NCI-H2227 treated with DMSO at 0.1 percent for 48 hours (cell line): ENCODE results near the gene POLR1F.

Source experiments
- DNase-seq: peaks from one replicate; lab custom pipeline; 2025; lab: John Stamatoyannopoulos, UW

POLR1F gene

DNA sequence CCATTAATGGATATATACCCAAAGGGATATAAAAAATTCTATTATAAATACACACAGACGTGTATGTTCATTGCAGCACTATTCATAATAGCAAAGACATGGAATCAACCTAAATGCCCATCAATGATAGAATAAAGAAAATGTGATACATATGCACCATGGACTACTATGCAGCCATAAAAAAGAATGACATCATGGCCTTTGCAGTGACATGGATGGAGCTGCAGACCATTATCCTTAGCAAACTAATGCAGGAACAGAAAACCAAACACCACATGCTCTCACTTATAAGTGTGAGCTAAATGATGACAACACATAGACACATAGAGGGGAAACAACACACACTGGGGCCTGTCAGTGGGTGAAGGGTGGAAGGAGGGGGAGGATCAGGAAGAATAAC is 33.0 kb downstream of the POLR1F start:
- DNase-seq, result no peak

DNA sequence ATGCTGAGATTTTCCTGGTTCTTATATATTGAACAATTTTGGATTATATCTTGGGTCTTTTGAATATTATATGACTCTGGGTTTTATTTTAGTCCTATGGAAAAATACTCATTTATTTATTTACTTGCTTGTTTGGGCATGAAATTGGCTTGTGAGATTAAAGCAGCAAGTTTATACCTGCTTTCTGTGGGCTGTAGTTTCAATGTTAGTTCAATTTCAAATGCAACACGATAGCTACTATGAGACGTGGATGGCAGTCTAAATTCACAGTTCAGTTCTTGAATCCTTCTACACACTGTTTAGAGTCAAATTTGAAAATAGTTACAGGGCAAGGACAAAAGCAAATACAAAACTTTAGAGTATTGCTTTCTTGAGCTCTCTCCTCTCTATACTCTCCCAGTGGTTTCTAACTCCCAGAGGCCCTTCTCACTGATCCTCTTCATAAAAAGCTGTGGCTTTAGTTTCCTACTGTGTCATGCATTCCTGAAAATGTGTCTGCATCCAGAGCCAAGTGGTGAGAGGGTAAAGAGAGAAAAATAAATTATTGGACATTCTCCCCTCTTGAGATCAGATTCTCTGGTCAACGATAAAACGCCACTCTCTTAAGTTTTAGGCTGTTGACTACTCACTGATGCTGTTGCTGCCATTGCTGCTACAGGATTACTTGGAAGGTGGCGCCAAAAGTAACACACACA is 34.4 kb downstream of the POLR1F start:
- DNase-seq, result no peak

DNA sequence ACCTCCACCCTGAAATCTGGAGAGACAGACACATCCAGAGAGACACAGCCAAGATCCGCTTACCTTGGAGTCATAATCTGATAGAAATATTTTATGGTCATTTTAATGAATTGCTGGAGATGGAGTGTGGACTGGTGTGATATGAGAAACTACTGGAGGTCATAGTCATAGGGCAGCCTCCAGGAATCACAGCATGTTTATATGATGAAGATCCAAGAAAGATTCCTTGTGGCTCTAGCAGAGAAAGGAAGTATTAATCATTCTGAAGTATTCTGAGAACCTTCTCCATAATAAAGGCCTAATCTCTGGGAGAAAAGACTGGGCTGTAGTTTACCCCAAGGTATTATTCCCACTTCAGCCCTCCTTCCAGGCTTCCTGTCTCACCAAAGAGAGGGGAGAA is 38.0 kb downstream of the POLR1F start:
- no peak for DNase-seq

DNA sequence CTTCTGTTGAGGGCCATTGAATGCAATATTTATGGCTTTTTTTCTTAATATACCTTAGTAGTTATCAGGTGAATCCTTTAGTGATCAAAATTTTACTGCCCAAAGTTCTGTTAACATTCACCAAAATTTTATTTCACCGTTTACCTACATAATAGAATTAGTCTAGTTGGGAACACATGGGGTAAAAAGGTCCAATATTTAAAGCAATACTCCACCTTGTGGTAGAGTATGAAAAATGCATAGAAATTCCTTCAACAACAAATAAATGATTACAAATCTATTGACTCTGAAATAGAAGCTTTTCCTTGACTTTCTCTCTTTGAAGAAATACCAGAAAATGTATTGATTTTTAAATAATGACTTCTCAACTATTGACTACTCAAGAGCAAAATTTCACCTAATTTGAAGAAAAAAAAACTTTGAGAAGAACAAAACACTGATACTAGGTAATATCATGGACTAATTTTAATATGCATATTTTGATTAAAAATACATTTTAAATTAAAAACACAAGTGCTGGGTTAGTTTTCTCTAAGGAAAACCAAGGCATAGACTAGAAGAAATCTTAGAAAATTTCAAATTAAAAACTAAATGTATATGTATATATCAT is 43.3 kb downstream of the POLR1F start:
- peak; percentile 9 for DNase-seq

DNA sequence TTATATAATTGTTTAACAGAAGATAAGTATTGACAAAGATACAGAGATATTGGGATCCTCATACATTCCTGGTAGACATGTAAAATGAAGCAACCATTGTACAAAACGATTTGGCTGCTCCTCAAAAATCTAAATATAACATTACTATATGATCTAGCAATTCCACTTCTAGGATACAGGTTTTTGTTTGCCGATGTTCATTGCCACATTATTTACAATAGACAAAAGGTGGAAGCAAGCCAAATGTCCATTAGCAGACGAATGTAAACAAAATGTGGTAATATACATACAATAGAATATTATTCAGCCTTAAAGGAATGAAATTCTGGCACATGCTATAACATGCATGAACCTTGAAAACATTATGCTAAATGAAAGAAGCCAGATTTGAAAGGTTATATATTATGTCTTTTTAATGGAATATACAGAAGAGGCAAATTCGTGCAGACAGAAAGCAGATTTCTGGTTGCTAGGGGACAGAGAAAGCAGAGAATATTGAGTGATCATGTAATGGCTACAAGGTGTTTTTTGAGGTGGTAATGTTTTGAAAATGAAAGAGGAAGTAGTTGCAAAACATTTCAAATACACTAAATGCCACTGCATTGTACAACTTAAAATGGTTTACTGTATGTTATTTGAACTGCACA is 44.9 kb downstream of the POLR1F start:
- DNase-seq, result no peak

DNA sequence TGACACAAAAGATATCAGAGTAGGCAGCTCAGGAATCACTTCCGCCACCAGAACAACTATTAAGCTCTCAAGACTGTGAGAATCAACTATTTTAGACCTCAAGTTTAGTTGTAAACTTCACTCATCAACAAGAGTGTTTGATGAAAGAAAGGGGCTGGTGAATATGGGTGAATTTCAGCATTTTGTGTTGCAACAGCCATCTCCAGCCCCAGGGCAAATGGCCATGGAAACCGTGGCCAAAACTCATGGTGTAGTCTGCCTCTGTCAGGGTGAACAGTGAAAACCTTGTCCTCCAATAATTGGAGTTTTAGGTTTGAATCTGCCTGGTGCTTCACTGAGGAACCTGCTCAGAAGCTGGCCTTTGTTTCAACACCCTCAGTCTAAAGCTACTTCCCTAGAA is 60.0 kb downstream of the POLR1F start:
- DNase-seq, result no peak
